ENCODE measurements around the gene ASAP2. TPM values are rescaled to one million over a fixed set of nuclear protein-coding genes. Genes with fewer than 3 reads are reported as not detected.

The ASAP2 gene
- total RNA-seq, 1 experiment from 2014 or later: not detected

- Histone ChIP-seq H3K79me2 (ENCODE audit: low read length) (no peaks in the 10 kb centered on the region), H3K27ac (ENCODE audit: low read length) (no peak overlapping the region), H3K4me3 (ENCODE audit: low read length) (no peak overlapping the region), H3K4me1 (ENCODE audit: low read length) (no peaks in the 10 kb centered on the region), H4K20me1 (ENCODE audit: insufficient read depth, low read depth, low read length) (no peaks in the 10 kb centered on the region), H3K9me3 (ENCODE audit: low read length) (no peaks in the 10 kb centered on the region), H3K9ac (ENCODE audit: low read length) (no peak overlapping the region), H3K27me3 (ENCODE audit: low read length) (no peaks in the 10 kb centered on the region), H2AFZ (ENCODE audit: low read length) (no peak overlapping the region), H3K36me3 (ENCODE audit: insufficient read depth, low read length) (no peaks in the 10 kb centered on the region), H3K9me2 (replicated peaks; ENCODE audit: insufficient read depth, low read length) (no peaks in the 10 kb centered on the region), H3K4me2 (ENCODE audit: low read depth, low read length, poor library complexity, severe bottlenecking) (no peak overlapping the region)
- no peak for DNase-seq
Observed at GRCh38 chr2:9204939-9205338, 1.7 kb upstream of the ASAP2 start.

DNA sequence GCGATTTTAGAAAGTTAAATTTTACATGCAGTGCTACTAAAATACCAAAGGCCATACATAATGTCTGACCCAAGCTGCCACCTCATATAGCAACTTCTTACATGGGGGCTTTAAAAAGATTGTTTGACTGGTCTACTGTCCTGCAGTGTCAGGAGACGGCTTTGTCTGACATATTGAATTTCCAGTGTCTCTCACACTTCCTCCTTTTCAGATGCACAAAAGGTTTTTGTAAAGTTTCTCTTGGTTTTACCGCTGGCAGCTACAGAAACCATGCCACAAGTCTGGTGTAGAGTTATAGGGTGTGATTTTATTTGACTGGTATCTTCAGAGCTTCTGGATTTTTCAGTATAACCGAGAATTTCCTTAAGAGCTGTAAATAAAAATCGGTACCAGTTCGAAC is 1.1 kb upstream of the ASAP2 start:
- Histone ChIP-seq H3K9ac (ENCODE audit: low read length) (no peak overlapping the region), H3K36me3 (ENCODE audit: insufficient read depth, low read length) (no peaks in the 10 kb centered on the region), H3K4me2 (ENCODE audit: low read depth, low read length, poor library complexity, severe bottlenecking) (no peak overlapping the region), H3K9me3 (ENCODE audit: low read length) (no peaks in the 10 kb centered on the region), H3K4me1 (ENCODE audit: low read length) (no peaks in the 10 kb centered on the region), H3K9me2 (replicated peaks; ENCODE audit: insufficient read depth, low read length) (no peaks in the 10 kb centered on the region), H4K20me1 (ENCODE audit: insufficient read depth, low read depth, low read length) (no peaks in the 10 kb centered on the region), H3K4me3 (ENCODE audit: low read length) (no peak overlapping the region), H3K27me3 (ENCODE audit: low read length) (no peaks in the 10 kb centered on the region), H3K27ac (ENCODE audit: low read length) (no peak overlapping the region), H2AFZ (ENCODE audit: low read length) (no peak overlapping the region), H3K79me2 (ENCODE audit: low read length) (no peaks in the 10 kb centered on the region)
- no peak for DNase-seq

GRCh38 chr2:9206991-9207640 is 504 bp downstream of the ASAP2 start:
- Histone ChIP-seq H3K4me1 (ENCODE audit: low read length) (no peaks in the 10 kb centered on the region), H3K27me3 (ENCODE audit: low read length) (no peaks in the 10 kb centered on the region), H3K27ac (ENCODE audit: low read length) (no peak overlapping the region), H4K20me1 (ENCODE audit: insufficient read depth, low read depth, low read length) (no peaks in the 10 kb centered on the region), H3K9ac (ENCODE audit: low read length) (no peak overlapping the region), H3K4me2 (ENCODE audit: low read depth, low read length, poor library complexity, severe bottlenecking) (no peak overlapping the region), H3K79me2 (ENCODE audit: low read length) (no peaks in the 10 kb centered on the region), H3K36me3 (ENCODE audit: insufficient read depth, low read length) (no peaks in the 10 kb centered on the region), H2AFZ (ENCODE audit: low read length) (no peak overlapping the region), H3K9me3 (ENCODE audit: low read length) (no peaks in the 10 kb centered on the region), H3K9me2 (replicated peaks; ENCODE audit: insufficient read depth, low read length) (no peaks in the 10 kb centered on the region), H3K4me3 (ENCODE audit: low read length) (no peak overlapping the region)
- no peak for DNase-seq

DNA sequence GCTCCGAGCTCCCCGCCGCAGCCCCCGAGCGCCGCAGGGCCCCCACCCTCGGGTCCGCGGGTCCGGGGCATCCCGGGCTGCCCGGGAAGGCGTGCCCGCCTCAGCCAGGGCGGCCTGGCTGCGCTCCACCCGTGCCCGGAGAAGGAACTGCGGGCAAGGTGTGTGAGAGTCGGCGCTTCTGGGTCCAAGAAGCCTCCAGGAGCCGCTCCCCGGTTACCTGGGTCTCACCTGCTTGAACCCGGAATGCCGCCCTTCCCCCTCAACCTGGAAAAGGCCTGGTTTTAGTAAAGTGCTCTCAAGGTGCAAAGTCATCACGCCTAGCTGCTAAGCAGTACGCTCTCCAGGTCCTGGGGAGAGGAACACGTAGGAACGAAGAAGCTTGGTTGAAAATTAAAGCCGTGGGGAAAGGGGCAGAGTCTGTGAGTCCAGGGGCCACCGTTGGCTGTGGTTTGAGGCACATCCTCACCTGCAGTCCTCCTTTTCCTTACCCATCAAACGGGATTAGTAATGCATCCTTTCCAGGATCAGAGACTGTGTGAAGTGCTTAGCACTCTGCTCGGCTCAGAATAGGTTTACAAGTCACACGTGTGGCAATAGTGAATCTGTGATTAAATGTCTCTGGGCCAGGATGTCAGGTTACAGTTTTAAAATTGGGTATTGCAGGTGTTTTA is 1.2 kb downstream of the ASAP2 start:
- no peak overlapping the region for H3K4me2 ChIP-seq (ENCODE audit: low read depth, low read length, poor library complexity, severe bottlenecking)
- no peaks in the 10 kb centered on the region for H3K36me3 ChIP-seq (ENCODE audit: insufficient read depth, low read length)
- H3K4me1 ChIP-seq (ENCODE audit: low read length): no peaks in the 10 kb centered on the region
- no peaks in the 10 kb centered on the region for H3K9me2 ChIP-seq (replicated peaks; ENCODE audit: insufficient read depth, low read length)
- no peaks in the 10 kb centered on the region for H3K9me3 ChIP-seq (ENCODE audit: low read length)
- no peaks in the 10 kb centered on the region for H3K27me3 ChIP-seq (ENCODE audit: low read length)
- H3K4me3 ChIP-seq (ENCODE audit: low read length): no peak overlapping the region
- no peak for DNase-seq
- H4K20me1 ChIP-seq (ENCODE audit: insufficient read depth, low read depth, low read length): no peaks in the 10 kb centered on the region
- H3K27ac ChIP-seq (ENCODE audit: low read length): no peak overlapping the region
- H2AFZ ChIP-seq (ENCODE audit: low read length): no peak overlapping the region
- H3K9ac ChIP-seq (ENCODE audit: low read length): no peak overlapping the region
- H3K79me2 ChIP-seq (ENCODE audit: low read length): no peaks in the 10 kb centered on the region

DNA sequence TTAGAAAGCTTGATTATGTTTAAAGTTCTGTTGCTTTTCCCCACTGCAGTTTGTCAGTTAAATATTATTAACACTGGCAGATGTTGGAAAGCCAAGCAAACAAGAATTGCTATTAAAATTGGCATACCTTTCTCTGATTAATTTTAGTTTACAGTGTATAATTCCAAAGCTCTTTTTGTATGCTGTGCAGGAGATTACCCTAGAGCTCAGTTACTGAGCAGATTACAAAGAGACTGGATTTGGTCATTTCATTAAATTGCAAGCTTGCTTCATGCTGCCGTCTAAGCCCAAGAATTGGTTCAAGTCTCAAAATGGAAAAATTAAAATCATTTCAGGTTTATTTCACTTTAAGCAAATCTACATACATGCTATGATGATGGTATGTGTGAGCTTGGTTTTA is 2.3 kb downstream of the ASAP2 start:
- no peak for DNase-seq
- H4K20me1 ChIP-seq (ENCODE audit: insufficient read depth, low read depth, low read length): no peaks in the 10 kb centered on the region
- H3K4me3 ChIP-seq (ENCODE audit: low read length): no peak overlapping the region
- H3K4me1 ChIP-seq (ENCODE audit: low read length): no peaks in the 10 kb centered on the region
- no peaks in the 10 kb centered on the region for H3K27me3 ChIP-seq (ENCODE audit: low read length)
- no peak overlapping the region for H2AFZ ChIP-seq (ENCODE audit: low read length)
- no peaks in the 10 kb centered on the region for H3K9me3 ChIP-seq (ENCODE audit: low read length)
- no peak overlapping the region for H3K4me2 ChIP-seq (ENCODE audit: low read depth, low read length, poor library complexity, severe bottlenecking)
- no peaks in the 10 kb centered on the region for H3K36me3 ChIP-seq (ENCODE audit: insufficient read depth, low read length)
- no peaks in the 10 kb centered on the region for H3K9me2 ChIP-seq (replicated peaks; ENCODE audit: insufficient read depth, low read length)
- no peak overlapping the region for H3K27ac ChIP-seq (ENCODE audit: low read length)
- H3K79me2 ChIP-seq (ENCODE audit: low read length): no peaks in the 10 kb centered on the region
- no peak overlapping the region for H3K9ac ChIP-seq (ENCODE audit: low read length)

DNA sequence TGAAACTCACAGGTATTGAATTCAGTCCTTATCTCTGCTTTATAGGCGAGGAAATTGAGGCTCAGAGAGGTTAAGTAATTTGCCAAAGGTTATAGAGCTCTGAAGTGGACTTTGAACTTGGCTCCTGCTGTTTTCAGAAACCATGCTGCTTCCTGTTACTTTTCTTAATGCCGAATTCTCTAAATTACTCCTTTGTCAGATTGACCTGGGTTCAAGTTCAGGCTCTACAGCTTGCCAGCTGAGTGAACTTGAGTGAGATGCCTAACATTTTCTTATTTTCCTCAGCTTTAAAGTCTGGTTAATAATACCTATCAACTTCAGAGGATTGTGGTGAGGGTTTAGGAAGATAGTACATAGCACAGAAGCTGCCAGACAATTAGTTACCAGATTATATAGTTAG is 3.4 kb downstream of the ASAP2 start:
- no peaks in the 10 kb centered on the region for H3K9me2 ChIP-seq (replicated peaks; ENCODE audit: insufficient read depth, low read length)
- H3K27ac ChIP-seq (ENCODE audit: low read length): no peak overlapping the region
- no peak overlapping the region for H3K9ac ChIP-seq (ENCODE audit: low read length)
- no peaks in the 10 kb centered on the region for H3K9me3 ChIP-seq (ENCODE audit: low read length)
- H2AFZ ChIP-seq (ENCODE audit: low read length): no peak overlapping the region
- no peak overlapping the region for H3K4me3 ChIP-seq (ENCODE audit: low read length)
- H3K36me3 ChIP-seq (ENCODE audit: insufficient read depth, low read length): no peaks in the 10 kb centered on the region
- no peak overlapping the region for H3K4me2 ChIP-seq (ENCODE audit: low read depth, low read length, poor library complexity, severe bottlenecking)
- H3K79me2 ChIP-seq (ENCODE audit: low read length): no peaks in the 10 kb centered on the region
- no peak for DNase-seq
- no peaks in the 10 kb centered on the region for H4K20me1 ChIP-seq (ENCODE audit: insufficient read depth, low read depth, low read length)
- no peaks in the 10 kb centered on the region for H3K27me3 ChIP-seq (ENCODE audit: low read length)
- H3K4me1 ChIP-seq (ENCODE audit: low read length): no peaks in the 10 kb centered on the region

DNA sequence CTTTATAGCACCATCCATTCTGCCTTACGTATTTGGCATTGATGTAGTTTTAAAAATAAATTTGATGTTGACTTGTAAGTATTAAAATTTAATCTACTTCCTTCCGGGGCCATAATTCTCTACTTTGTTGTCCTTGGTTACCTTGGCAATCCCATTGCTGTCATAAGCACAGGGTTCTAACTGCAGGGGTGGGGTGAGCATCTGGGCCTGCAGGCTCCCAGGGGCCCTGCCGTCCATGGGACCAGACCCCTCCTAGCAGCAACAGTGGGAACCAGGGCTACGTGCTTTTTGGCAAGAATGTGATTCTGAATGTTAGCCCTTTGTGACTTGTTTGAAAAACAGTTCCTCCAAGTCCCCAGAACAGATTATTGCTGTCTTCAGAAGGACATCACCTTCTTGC is 4.9 kb downstream of the ASAP2 start:
- Histone ChIP-seq H3K79me2 (ENCODE audit: low read length) (no peaks in the 10 kb centered on the region), H4K20me1 (ENCODE audit: insufficient read depth, low read depth, low read length) (no peaks in the 10 kb centered on the region), H3K36me3 (ENCODE audit: insufficient read depth, low read length) (no peaks in the 10 kb centered on the region), H2AFZ (ENCODE audit: low read length) (no peak overlapping the region; the same call in 1 of the 2 replicates), H3K27ac (ENCODE audit: low read length) (no peak overlapping the region), H3K27me3 (ENCODE audit: low read length) (no peaks in the 10 kb centered on the region), H3K4me2 (ENCODE audit: low read depth, low read length, poor library complexity, severe bottlenecking) (no peak overlapping the region), H3K9me2 (replicated peaks; ENCODE audit: insufficient read depth, low read length) (no peaks in the 10 kb centered on the region), H3K4me1 (ENCODE audit: low read length) (no peaks in the 10 kb centered on the region), H3K4me3 (ENCODE audit: low read length) (no peak overlapping the region), H3K9me3 (ENCODE audit: low read length) (no peaks in the 10 kb centered on the region), H3K9ac (ENCODE audit: low read length) (no peak overlapping the region)
- DNase-seq: no peak

GRCh38 chr2:9212010-9212635 is 5.5 kb downstream of the ASAP2 start:
- Histone ChIP-seq H3K4me1 (ENCODE audit: low read length) (no peaks in the 10 kb centered on the region), H3K9me3 (ENCODE audit: low read length) (no peaks in the 10 kb centered on the region), H4K20me1 (ENCODE audit: insufficient read depth, low read depth, low read length) (no peaks in the 10 kb centered on the region), H3K4me3 (ENCODE audit: low read length) (no peak overlapping the region), H3K36me3 (ENCODE audit: insufficient read depth, low read length) (no peaks in the 10 kb centered on the region), H3K4me2 (ENCODE audit: low read depth, low read length, poor library complexity, severe bottlenecking) (no peak overlapping the region), H2AFZ (ENCODE audit: low read length) (no peak overlapping the region; the same call in 1 of the 2 replicates), H3K27ac (ENCODE audit: low read length) (no peak overlapping the region), H3K79me2 (ENCODE audit: low read length) (no peaks in the 10 kb centered on the region), H3K9me2 (replicated peaks; ENCODE audit: insufficient read depth, low read length) (no peaks in the 10 kb centered on the region), H3K27me3 (ENCODE audit: low read length) (no peaks in the 10 kb centered on the region), H3K9ac (ENCODE audit: low read length) (no peak overlapping the region)
- DNase-seq: no peak

All from Karpas-422 (cell line).